GM12878 (cell line): ENCODE measurements around the gene MAN2A2. TPM values are rescaled to one million over a fixed set of nuclear protein-coding genes. Genes with fewer than 3 reads are reported as not detected.

ENCODE experiments used
- ATAC-seq: fragments of 200-7000 bp; cut with Tn5 transposase; 3 replicates; pipeline ENCODE4 v1.9.1; 2020; ENCODE audit warnings: mild to moderate bottlenecking, moderate library complexity
- BruUV-seq: library from RNA; stranded (reverse); fragments of 400-500 nt; replicated peaks from 2 replicates; lab custom pipeline; 2021; lab: Mats Ljungman, UMichigan
- CTCF ChIA-PET: fragments of 300-600 bp; sonication (Branson Sonifier 250); formaldehyde crosslinking; extraction: SDS; loops from one replicate; lab custom pipeline; 2021; ENCODE audit warnings: inconsistent platforms; lab: Yijun Ruan, JAX
- POLR2A ChIA-PET: fragments of 350-600 bp; formaldehyde crosslinking; extraction: SDS; loops from one replicate; lab custom pipeline; 2021; ENCODE audit warnings: inconsistent platforms; lab: Charles Lee
- RAD21 ChIA-PET: fragments of 300-600 bp; sonication (Branson Sonifier 250); formaldehyde crosslinking; loops from one replicate; lab custom pipeline; 2023; ENCODE audit warnings: antibody characterized with exemption; ENCODE audit not compliant: unreplicated experiment; lab: Charles Lee
- SMC1A ChIA-PET: fragments of 300-600 bp; sonication (Branson Sonifier 250); formaldehyde crosslinking; loops from one replicate; lab custom pipeline; 2023; ENCODE audit not compliant: unreplicated experiment, uncharacterized antibody; lab: Charles Lee
- DNase-seq: peaks from one replicate; pipeline ENCODE4 v3.0.0-alpha.2; 2011; ENCODE audit warnings: low read depth, low spot score
- FAIRE-seq: peaks from 3 replicates; lab custom pipeline; 2011; peaks lifted over from hg19 to GRCh38; lab: Jason Lieb, UNC
- H2AFZ ChIP-seq: 2 replicates; pipeline ENCODE4 v1.6.0; 2011; ENCODE audit warnings: low read depth, low read length, control low read depth; ENCODE audit not compliant: control insufficient read depth
- H3K27ac ChIP-seq: 2 replicates; pipeline ENCODE4 v1.5.1; 2011; ENCODE audit warnings: control low read depth; ENCODE audit not compliant: control insufficient read depth, insufficient read depth
- H3K27me3 ChIP-seq, 2 experiments: replicated peaks in 1 of 2; 2 replicates each; pipeline versions ENCODE4 v1.6.0 to v1.6.1; 2011; ENCODE audit warnings: low read length in 1 of 2; ENCODE audit not compliant: control insufficient read depth in 2 of 2, insufficient read depth in 2 of 2
- H3K36me3 ChIP-seq, 2 experiments: 2 replicates each; pipeline ENCODE4 v1.5.1; 2011; ENCODE audit warnings: low read length in 1 of 2; ENCODE audit not compliant: control insufficient read depth in 2 of 2, insufficient read depth in 2 of 2
- H3K4me1 ChIP-seq: 2 replicates; pipeline ENCODE4 v1.6.1; 2011; ENCODE audit warnings: mild to moderate bottlenecking, low read length, moderate library complexity, mixed read lengths; ENCODE audit not compliant: control insufficient read depth, insufficient read depth
- H3K4me2 ChIP-seq: 2 replicates; pipeline ENCODE4 v1.6.0; 2011; ENCODE audit warnings: control low read depth; ENCODE audit not compliant: control insufficient read depth, insufficient read depth
- H3K4me3 ChIP-seq: fragments of 200-600 bp; sonication (generic); 2 replicates; pipeline ENCODE4 v1.5.1; 2016
- H3K79me2 ChIP-seq: 2 replicates; pipeline ENCODE4 v1.6.0; 2011; ENCODE audit warnings: low read length; ENCODE audit not compliant: control insufficient read depth, insufficient read depth
- H3K9ac ChIP-seq: 2 replicates; pipeline ENCODE4 v1.8.0; 2011; ENCODE audit warnings: low read length, control low read depth, mixed read lengths; ENCODE audit not compliant: control insufficient read depth, insufficient read depth
- H3K9me3 ChIP-seq: replicated peaks from 3 replicates; pipeline ENCODE4 v1.5.1; 2011; ENCODE audit warnings: mild to moderate bottlenecking, low read length; ENCODE audit not compliant: control insufficient read depth, insufficient read depth
- H4K20me1 ChIP-seq: 2 replicates; pipeline ENCODE4 v1.6.0; 2011; ENCODE audit not compliant: control insufficient read depth, insufficient read depth
- CHD4 ChIP-seq: fragments of 200-600 bp; sonication (generic); IDR thresholded peaks from 2 replicates; pipeline ENCODE4 v1.6.1; 2016; ENCODE audit warnings: mild to moderate bottlenecking
- ELK1 ChIP-seq: IDR thresholded peaks from 2 replicates; pipeline ENCODE4 v1.6.1; 2012; ENCODE audit warnings: low read depth, low read length, improper control_type of control experiment
- HDAC2 ChIP-seq: fragments of 200-600 bp; sonication (generic); IDR thresholded peaks from 2 replicates; pipeline ENCODE4 v1.6.1; 2017
- PKNOX1 ChIP-seq: fragments of 450-650 bp; IDR thresholded peaks from 2 replicates; pipeline ENCODE4 v1.6.1; 2016; ENCODE audit warnings: mild to moderate bottlenecking
- RELB ChIP-seq: fragments of 450-650 bp; IDR thresholded peaks from 2 replicates; pipeline ENCODE4 v1.6.1; 2017; ENCODE audit warnings: low read depth, mild to moderate bottlenecking, moderate library complexity
- SREBF1 ChIP-seq: IDR thresholded peaks from 2 replicates; pipeline ENCODE4 v1.6.1; 2012; ENCODE audit warnings: mild to moderate bottlenecking, low read length
- WRNIP1 ChIP-seq: IDR thresholded peaks from 2 replicates; pipeline ENCODE4 v1.6.1; 2011; ENCODE audit warnings: low read depth, low read length, improper control_type of control experiment, borderline replicate concordance
- YY1 ChIP-seq: IDR thresholded peaks from 2 replicates; pipeline ENCODE4 v1.6.1; 2011; ENCODE audit warnings: low read depth, mild to moderate bottlenecking, low read length
- WGBS: methylation state at CpG from one replicate; pipeline ENCODE4 v1.1.6; 2016; ENCODE audit warnings: low lambda C conversion rate; ENCODE audit not compliant: insufficient replicate concordance, insufficient coverage; ENCODE audit errors: missing lambda C conversion rate; 5-methylcytosine and 5-hydroxymethylcytosine counted together
- in situ Hi-C: fragments of 300-500 bp; cut with MboI; formaldehyde crosslinking; loops from 9 replicates; pipeline ENCODE4 v1.14.3; 2018; ENCODE audit warnings: mixed read lengths
- intact Hi-C: fragments of 100-400 bp; cut with micrococcal nuclease; formaldehyde crosslinking; loops from one replicate; pipeline ENCODE4 v1.14.2; 2022; ENCODE audit not compliant: unreplicated experiment
- polyA plus RNA-seq, 11 experiments: library from polyadenylated mRNA; depleted of rRNA in 4 of 11; unstranded in 6 of 11; stranded (reverse) in 5 of 11; fragments of >200 nt; fragmentation: Nextera tagmentation in 4 of 11; fragmentation: Illumina TruSeq in 1 of 11; extraction: Ambion mirVana in 4 of 11; extraction: Trizol in 1 of 11; gene quantifications; 1 replicate in 1 of 11; 2 replicates in 10 of 11; pipeline versions ENCODE4 v1.2.1 to v1.2.3, GENCODE V29; 2011 to 2016; ENCODE audit warnings: inconsistent platforms in 2 of 11, missing spikeins in 2 of 11, low read depth in 1 of 11
- total RNA-seq, 4 experiments: library from RNA; depleted of rRNA in 3 of 4; stranded (reverse); fragments of >200 nt in 3 of 4; fragmentation: Illumina TruSeq in 1 of 4; extraction: Trizol in 1 of 4; gene quantifications; 2 replicates each; pipeline versions ENCODE4 v1.2.1 to v1.2.3, GENCODE V29; 2013 to 2021
- TF ChIP-seq, protein P1 (sequence below): IDR thresholded peaks from 2 replicates; pipeline ENCODE4 v1.6.1; 2012; ENCODE audit warnings: improper control_type of control experiment, low read depth, low read length; ENCODE audit not compliant: insufficient replicate concordance

Gene MAN2A2
- total and polyA plus RNA-seq, 10 of the 15 experiments (the other 5 are each of a cell fraction or from before 2014, with no cell fraction given), result 4.2 to 79.4 (median 23.2) TPM

DNA sequence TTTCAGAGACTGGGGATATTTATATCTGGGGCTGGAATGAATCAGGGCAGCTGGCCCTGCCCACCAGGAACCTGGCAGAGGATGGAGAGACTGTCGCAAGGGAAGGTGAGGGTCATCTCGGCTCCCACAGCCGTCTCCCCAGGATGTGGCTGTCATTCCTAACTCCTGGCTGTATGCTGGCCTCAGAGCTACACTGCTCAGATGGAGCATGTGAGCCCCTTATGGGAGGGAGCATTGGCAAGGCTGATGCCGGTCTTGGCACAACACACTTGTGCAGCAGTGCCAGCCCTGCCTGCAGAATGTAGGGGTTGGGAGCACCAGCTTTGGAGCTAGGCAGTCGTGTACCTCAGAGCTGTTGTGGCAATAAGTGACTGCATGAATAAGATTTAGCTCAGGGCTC lies 56.8 kb downstream of the MAN2A2 start:
- Histone ChIP-seq H3K9me3 (no peaks in the 10 kb centered on the region), H3K27me3 (no peaks in the 10 kb centered on the region), H3K4me3 (no peak overlapping the region), H4K20me1 (no peaks in the 10 kb centered on the region), H2AFZ (no peak overlapping the region), H3K27ac (no peak overlapping the region), H3K9ac (no peak overlapping the region), H3K36me3 (peaks cover 21 to 22% of the 10 kb centered on the region in 2 experiments), H3K4me1 (peaks cover 3% of the 10 kb centered on the region; the same call in 1 of the 2 replicates), H3K79me2 (peaks cover 24% of the 10 kb centered on the region), H3K4me2 (no peak overlapping the region)
- RAD21 ChIA-PET, result no interaction called here
- 76% methylated on average over 5 of the region's 5 CpGs for WGBS
- no peak for TF ChIP-seq YY1
- TF ChIP-seq RELB, result no peak
- TF ChIP-seq CHD4, result no peak
- TF ChIP-seq, protein P1, sequence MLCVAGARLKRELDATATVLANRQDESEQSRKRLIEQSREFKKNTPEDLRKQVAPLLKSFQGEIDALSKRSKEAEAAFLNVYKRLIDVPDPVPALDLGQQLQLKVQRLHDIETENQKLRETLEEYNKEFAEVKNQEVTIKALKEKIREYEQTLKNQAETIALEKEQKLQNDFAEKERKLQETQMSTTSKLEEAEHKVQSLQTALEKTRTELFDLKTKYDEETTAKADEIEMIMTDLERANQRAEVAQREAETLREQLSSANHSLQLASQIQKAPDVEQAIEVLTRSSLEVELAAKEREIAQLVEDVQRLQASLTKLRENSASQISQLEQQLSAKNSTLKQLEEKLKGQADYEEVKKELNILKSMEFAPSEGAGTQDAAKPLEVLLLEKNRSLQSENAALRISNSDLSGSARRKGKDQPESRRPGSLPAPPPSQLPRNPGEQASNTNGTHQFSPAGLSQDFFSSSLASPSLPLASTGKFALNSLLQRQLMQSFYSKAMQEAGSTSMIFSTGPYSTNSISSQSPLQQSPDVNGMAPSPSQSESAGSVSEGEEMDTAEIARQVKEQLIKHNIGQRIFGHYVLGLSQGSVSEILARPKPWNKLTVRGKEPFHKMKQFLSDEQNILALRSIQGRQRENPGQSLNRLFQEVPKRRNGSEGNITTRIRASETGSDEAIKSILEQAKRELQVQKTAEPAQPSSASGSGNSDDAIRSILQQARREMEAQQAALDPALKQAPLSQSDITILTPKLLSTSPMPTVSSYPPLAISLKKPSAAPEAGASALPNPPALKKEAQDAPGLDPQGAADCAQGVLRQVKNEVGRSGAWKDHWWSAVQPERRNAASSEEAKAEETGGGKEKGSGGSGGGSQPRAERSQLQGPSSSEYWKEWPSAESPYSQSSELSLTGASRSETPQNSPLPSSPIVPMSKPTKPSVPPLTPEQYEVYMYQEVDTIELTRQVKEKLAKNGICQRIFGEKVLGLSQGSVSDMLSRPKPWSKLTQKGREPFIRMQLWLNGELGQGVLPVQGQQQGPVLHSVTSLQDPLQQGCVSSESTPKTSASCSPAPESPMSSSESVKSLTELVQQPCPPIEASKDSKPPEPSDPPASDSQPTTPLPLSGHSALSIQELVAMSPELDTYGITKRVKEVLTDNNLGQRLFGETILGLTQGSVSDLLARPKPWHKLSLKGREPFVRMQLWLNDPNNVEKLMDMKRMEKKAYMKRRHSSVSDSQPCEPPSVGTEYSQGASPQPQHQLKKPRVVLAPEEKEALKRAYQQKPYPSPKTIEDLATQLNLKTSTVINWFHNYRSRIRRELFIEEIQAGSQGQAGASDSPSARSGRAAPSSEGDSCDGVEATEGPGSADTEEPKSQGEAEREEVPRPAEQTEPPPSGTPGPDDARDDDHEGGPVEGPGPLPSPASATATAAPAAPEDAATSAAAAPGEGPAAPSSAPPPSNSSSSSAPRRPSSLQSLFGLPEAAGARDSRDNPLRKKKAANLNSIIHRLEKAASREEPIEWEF, result no peak
- TF ChIP-seq WRNIP1, result no peak
- TF ChIP-seq ELK1, result no peak
- TF ChIP-seq SREBF1, result no peak
- TF ChIP-seq PKNOX1, result no peak
- TF ChIP-seq HDAC2, result no peak
- SMC1A ChIA-PET, result interaction anchor here (1.4 kb wide), 1 partner anchor 90 kb away, joined by 4 read pairs; no protein-coding TSS in a partner anchor
- no peak for ATAC-seq
- POLR2A ChIA-PET, result no interaction called here
- in situ Hi-C loops, result loop anchor here (25.0 kb wide), 1 partner anchor 1373 kb away; the partner anchor contains the start of gene TICRR
- no TSS peak for BruUV-seq
- no peak for DNase-seq
- FAIRE-seq, result no peak
- CTCF ChIA-PET, result interaction anchor here (1.0 to 2.2 kb wide), 3 partner anchors 11 to 73 kb away, joined by 3 to 7 read pairs (median 6); no protein-coding TSS in a partner anchor
- intact Hi-C loops, result loop anchor here (5.0 kb wide), 3 partner anchors 32 to 87 kb away; partner anchors contain the start of genes PRC1 and VPS33B
